Measurements from ENCODE around the gene DCHS2.

Gene DCHS2

DNA sequence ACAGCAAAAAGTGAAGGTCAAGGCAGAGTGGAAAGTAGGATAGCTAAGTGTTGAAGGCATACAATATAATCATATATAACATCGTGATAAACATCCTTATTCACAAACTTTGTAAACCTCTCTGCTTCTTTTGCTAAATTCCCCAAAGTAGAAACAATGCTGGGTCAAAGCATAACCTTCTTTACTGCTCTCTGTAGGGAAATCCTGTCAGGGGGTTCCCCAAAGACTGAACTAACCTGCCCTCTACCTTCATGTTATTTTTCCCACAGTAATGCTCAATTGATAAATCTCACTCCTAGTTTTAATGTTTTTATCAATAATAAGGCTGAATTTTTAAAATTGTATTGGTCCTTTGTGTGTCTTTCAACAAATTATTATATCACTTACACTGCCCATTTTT is 55.7 kb downstream of the DCHS2 start:
- no peak for DNase-seq (ENCODE audit: insufficient read length, low spot score)
- no peak for FAIRE-seq
- TF ChIP-seq POLR2A (IDR thresholded peaks at IDR 0.05; ENCODE audit: low read depth, low read length) (no peak), POU2F2 (IDR thresholded peaks at IDR 0.05; ENCODE audit: low read depth, low read length) (no peak), PAX5 (IDR thresholded peaks at IDR 0.05; ENCODE audit: insufficient read depth, low read length, severe bottlenecking) (no peak), TAF1 (IDR thresholded peaks at IDR 0.05; ENCODE audit: low read depth, low read length) (no peak), POLR2AphosphoS5 (IDR thresholded peaks at IDR 0.05; ENCODE audit: low read depth, low read length) (no peak), SPI1 (IDR thresholded peaks at IDR 0.05; ENCODE audit: low read depth, low read length) (no peak)

DNA sequence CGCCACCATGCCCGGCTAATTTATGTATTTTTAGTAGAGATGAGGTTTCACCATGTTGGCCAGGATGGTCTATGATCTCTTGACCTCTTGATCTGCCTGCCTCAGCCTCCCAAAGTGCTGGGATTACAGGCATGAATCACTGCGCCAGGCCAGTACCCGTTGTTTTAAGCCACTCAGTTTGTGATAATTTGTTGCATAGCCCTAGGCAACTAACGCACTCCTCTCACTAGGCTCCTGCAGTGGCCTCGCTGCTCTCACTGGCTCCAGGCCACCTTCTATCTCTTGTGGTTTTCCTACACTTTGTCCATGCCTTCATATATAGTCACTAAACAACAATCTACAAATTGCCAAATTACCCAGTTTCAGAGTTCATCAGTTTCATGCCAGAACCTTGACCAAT is 58.1 kb downstream of the DCHS2 start:
- TF ChIP-seq SPI1 (IDR thresholded peaks at IDR 0.05; ENCODE audit: low read depth, low read length) = no peak
- TF ChIP-seq POU2F2 (IDR thresholded peaks at IDR 0.05; ENCODE audit: low read depth, low read length) = no peak
- TF ChIP-seq POLR2AphosphoS5 (IDR thresholded peaks at IDR 0.05; ENCODE audit: low read depth, low read length) = no peak
- TF ChIP-seq PAX5 (IDR thresholded peaks at IDR 0.05; ENCODE audit: insufficient read depth, low read length, severe bottlenecking) = no peak
- no peak for TF ChIP-seq TAF1 (IDR thresholded peaks at IDR 0.05; ENCODE audit: low read depth, low read length)
- TF ChIP-seq POLR2A (IDR thresholded peaks at IDR 0.05; ENCODE audit: low read depth, low read length) = no peak
- FAIRE-seq (no peak), DNase-seq (ENCODE audit: insufficient read length, low spot score) (no peak)

DNA sequence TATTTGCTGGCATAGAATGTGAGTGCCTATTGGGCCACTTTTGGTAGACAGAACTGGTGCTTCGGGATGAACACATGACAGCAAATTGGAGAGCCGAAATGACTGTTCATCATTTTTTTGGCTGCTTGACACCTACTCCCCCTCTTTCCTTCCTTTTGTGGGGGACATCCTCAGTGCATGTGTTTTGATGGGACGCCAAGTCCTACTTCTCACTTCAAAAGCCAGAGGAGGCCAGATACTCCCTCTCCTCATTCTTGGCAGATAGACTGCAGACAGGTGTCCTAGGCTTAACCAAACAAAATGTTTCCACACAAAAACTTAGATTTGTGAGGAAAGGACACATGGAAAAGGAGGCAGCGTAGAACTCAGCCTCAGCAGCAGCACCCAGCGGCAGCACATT is 62.4 kb downstream of the DCHS2 start:
- no peak for DNase-seq (ENCODE audit: insufficient read length, low spot score)
- no peak for TF ChIP-seq POLR2AphosphoS5 (IDR thresholded peaks at IDR 0.05; ENCODE audit: low read depth, low read length)
- TF ChIP-seq SPI1 (IDR thresholded peaks at IDR 0.05; ENCODE audit: low read depth, low read length) = no peak
- FAIRE-seq = no peak

DNA sequence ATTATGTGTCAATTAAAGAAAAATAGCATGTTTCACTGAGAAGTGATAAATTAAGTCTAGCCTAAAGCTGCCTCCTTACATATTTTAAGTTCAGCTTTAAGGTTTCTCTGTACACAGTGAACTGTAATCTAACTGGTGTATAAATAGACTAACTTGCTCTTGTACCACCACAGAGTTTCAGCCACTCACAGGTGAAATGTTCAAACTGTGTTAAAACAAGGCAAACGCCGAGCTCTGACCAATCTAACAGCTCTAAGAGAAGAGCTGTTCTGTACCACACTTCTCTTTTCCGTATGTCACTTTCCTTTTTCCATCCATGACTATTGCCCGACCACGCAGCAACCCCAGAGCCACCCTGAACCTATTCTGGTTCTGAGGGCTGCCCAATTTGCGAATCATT is 64.5 kb downstream of the DCHS2 start:
- TF ChIP-seq POLR2AphosphoS5 (IDR thresholded peaks at IDR 0.05; ENCODE audit: low read depth, low read length) = no peak
- no peak for FAIRE-seq
- DNase-seq (ENCODE audit: insufficient read length, low spot score) = no peak

DNA sequence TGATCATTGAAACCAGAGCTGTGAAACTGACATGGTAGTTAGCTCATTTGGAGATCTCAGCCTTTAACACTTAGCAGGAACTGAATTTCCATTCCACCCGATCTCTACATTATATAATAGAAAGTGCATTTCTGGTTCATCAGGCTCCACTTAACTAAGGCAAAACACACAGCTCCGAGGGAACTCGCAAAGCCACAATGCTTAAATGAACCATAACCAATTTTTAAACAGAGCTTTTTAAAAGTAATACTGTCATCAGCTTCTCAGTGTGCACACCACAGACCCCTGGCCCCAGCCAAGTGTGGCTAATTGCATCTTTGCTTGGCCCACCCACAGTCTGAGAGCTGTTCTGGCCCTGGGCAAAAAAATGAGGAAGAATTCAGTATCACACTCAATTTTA is 66.1 kb downstream of the DCHS2 start:
- no peak for FAIRE-seq
- DNase-seq (ENCODE audit: insufficient read length, low spot score) = no peak
- no peak for TF ChIP-seq POU2F2 (IDR thresholded peaks at IDR 0.05; ENCODE audit: low read depth, low read length)
- TF ChIP-seq SPI1 (IDR thresholded peaks at IDR 0.05; ENCODE audit: low read depth, low read length) = no peak
- TF ChIP-seq PAX5 (IDR thresholded peaks at IDR 0.05; ENCODE audit: insufficient read depth, low read length, severe bottlenecking) = no peak
- TF ChIP-seq POLR2A (IDR thresholded peaks at IDR 0.05; ENCODE audit: low read depth, low read length) = no peak
- TF ChIP-seq TAF1 (IDR thresholded peaks at IDR 0.05; ENCODE audit: low read depth, low read length) = no peak
- no peak for TF ChIP-seq POLR2AphosphoS5 (IDR thresholded peaks at IDR 0.05; ENCODE audit: low read depth, low read length)

DNA sequence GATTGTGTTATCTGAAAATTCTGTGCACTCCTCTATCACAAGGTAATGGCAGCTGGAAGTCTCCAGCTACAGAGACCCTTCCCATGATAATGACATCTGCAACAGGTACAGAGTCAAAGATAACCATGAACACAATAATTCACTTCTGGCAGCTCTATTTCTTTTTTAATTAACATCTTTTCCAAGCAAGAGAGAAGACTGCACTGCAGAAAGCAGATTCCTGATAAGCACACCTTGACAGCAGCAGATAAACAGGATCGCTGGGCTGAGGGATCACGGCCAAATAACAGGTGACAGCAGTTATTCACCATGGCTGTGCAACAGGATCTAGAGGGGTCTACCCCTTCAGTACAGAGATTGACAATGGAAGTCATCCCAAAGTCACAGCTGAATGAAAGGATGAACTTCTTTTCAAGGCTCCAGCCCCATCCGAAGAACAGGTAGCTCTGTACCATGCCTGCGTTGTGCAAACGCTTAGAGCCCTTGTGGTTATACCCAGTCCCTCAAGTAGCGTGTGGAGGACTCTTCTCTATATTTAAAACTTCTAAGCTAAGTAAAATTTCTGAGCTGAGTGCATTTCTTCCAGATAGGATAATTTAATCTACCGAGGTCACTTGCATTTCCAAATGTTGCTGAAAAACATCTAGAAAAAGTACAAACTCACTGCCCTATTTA is 66.7 kb downstream of the DCHS2 start:
- FAIRE-seq (no peak), DNase-seq (ENCODE audit: insufficient read length, low spot score) (no peak)
- no peak for TF ChIP-seq POLR2AphosphoS5 (IDR thresholded peaks at IDR 0.05; ENCODE audit: low read depth, low read length)
- TF ChIP-seq POLR2A (IDR thresholded peaks at IDR 0.05; ENCODE audit: low read depth, low read length) = no peak
- TF ChIP-seq PAX5 (IDR thresholded peaks at IDR 0.05; ENCODE audit: insufficient read depth, low read length, severe bottlenecking) = no peak
- no peak for TF ChIP-seq TAF1 (IDR thresholded peaks at IDR 0.05; ENCODE audit: low read depth, low read length)
- TF ChIP-seq POU2F2 (IDR thresholded peaks at IDR 0.05; ENCODE audit: low read depth, low read length) = no peak
- no peak for TF ChIP-seq SPI1 (IDR thresholded peaks at IDR 0.05; ENCODE audit: low read depth, low read length)

DNA sequence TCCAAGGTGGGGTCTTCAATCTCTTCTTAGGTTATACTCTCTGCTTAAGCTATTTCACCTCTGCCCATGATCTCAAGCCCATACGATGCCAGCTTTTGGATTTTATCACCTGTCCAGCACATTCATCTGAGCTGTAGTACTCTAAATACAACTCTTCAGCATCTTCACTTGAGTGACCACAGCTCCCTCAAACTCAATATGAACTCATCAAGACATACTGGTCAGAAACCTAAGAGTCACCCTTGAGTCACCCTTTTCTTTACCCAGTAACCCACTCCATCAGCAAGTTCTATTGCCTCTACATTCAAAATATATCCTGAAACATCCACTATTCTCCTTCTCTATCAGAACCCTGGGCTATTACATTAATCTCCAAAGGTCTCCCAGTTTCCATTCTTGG is 69.4 kb downstream of the DCHS2 start:
- no peak for DNase-seq (ENCODE audit: insufficient read length, low spot score)
- no peak for TF ChIP-seq SPI1 (IDR thresholded peaks at IDR 0.05; ENCODE audit: low read depth, low read length)
- TF ChIP-seq POLR2AphosphoS5 (IDR thresholded peaks at IDR 0.05; ENCODE audit: low read depth, low read length) = no peak
- no peak for TF ChIP-seq PAX5 (IDR thresholded peaks at IDR 0.05; ENCODE audit: insufficient read depth, low read length, severe bottlenecking)
- no peak for TF ChIP-seq POU2F2 (IDR thresholded peaks at IDR 0.05; ENCODE audit: low read depth, low read length)
- TF ChIP-seq POLR2A (IDR thresholded peaks at IDR 0.05; ENCODE audit: low read depth, low read length) = no peak
- no peak for TF ChIP-seq TAF1 (IDR thresholded peaks at IDR 0.05; ENCODE audit: low read depth, low read length)
- no peak for FAIRE-seq

DNA sequence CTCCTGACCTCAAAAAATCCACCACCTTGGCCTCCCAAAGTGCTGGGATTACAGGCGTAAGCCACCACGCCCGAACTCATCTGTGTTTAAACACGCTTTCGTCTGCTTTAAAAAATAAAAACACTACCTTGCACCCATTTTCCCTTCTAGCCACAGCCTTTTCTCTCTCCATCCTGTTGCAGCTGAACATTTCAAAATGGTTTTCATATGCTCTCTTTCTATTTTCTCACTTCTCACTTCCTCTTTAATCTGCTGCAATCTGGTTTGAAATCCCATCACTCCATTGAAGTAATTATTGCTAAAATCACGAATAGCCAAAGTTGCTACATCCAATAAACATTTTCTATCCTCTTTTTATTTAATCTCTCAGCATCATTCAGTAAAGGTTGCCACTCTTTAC is 70.0 kb downstream of the DCHS2 start:
- DNase-seq (ENCODE audit: insufficient read length, low spot score) (no peak), FAIRE-seq (peak; percentile 63)
- peak; percentile 94 for TF ChIP-seq SPI1 (IDR thresholded peaks at IDR 0.05; ENCODE audit: low read depth, low read length)
- TF ChIP-seq POU2F2 (IDR thresholded peaks at IDR 0.05; ENCODE audit: low read depth, low read length) = no peak

DNA sequence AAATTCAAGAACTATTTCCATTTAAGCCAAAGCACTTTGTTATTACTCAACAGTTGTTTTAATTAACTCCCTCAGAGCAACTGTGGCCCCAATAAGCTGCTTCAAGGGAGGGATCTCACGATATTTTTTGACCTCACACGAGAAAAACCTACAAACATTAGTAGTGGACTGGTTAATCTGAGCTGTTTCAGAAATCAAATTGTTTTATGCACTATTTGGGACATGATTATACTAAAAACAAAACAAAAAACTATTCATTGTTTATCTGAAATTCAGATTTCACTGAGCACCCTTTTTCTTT is 74.3 kb downstream of the DCHS2 start:
- TF ChIP-seq TAF1 (IDR thresholded peaks at IDR 0.05; ENCODE audit: low read depth, low read length) (no peak), PAX5 (IDR thresholded peaks at IDR 0.05; ENCODE audit: insufficient read depth, low read length, severe bottlenecking) (no peak), POLR2A (IDR thresholded peaks at IDR 0.05; ENCODE audit: low read depth, low read length) (no peak), SPI1 (IDR thresholded peaks at IDR 0.05; ENCODE audit: low read depth, low read length) (no peak), POLR2AphosphoS5 (IDR thresholded peaks at IDR 0.05; ENCODE audit: low read depth, low read length) (no peak), POU2F2 (IDR thresholded peaks at IDR 0.05; ENCODE audit: low read depth, low read length) (no peak)
- DNase-seq (ENCODE audit: insufficient read length, low spot score) (no peak), FAIRE-seq (peak; percentile 52)

DNA sequence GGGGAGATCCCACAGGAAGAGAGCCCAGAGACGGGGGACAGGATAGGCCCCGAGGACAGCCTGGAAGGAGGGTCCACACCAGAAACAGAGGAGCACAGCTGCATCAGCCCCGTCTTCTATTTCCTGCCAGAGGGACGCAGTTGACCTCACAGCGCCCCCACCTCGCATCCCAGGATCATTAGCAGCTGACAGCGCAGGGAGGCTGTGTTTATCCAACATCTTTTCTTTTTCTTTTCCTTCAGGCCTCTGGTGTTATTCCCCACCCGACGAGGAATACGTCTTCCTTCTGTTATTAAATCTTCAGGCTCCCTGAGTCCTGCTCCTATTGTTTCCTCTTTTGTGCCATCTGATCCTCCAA is 75.4 kb downstream of the DCHS2 start:
- TF ChIP-seq POLR2A (IDR thresholded peaks at IDR 0.05; ENCODE audit: low read depth, low read length) = no peak
- no peak for TF ChIP-seq SPI1 (IDR thresholded peaks at IDR 0.05; ENCODE audit: low read depth, low read length)
- TF ChIP-seq POU2F2 (IDR thresholded peaks at IDR 0.05; ENCODE audit: low read depth, low read length) = no peak
- TF ChIP-seq PAX5 (IDR thresholded peaks at IDR 0.05; ENCODE audit: insufficient read depth, low read length, severe bottlenecking) = no peak
- TF ChIP-seq TAF1 (IDR thresholded peaks at IDR 0.05; ENCODE audit: low read depth, low read length) = no peak
- no peak for TF ChIP-seq POLR2AphosphoS5 (IDR thresholded peaks at IDR 0.05; ENCODE audit: low read depth, low read length)
- no peak for DNase-seq (ENCODE audit: insufficient read length, low spot score)
- peak; percentile 63 for FAIRE-seq

DNA sequence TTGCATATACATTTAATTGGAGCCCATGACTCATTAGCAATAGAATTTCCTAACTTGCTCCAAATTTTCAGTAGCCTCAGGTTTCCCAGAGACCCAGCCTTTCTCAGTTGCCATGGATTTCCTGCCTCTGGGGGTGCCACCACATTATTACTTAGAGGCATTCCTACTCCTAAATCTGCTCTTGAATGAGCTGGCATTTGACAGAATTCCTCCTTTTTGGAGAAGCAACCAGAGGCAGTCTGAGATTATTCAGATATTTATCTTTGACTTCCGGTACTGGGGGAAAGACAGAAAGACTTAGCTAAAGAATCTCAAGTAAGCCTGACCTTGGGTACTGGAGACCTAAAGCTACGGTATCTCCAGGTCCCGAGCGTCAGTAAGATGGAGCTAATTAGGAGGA is 76.3 kb downstream of the DCHS2 start:
- FAIRE-seq = no peak
- DNase-seq (ENCODE audit: insufficient read length, low spot score) = no peak
- no peak for TF ChIP-seq POLR2A (IDR thresholded peaks at IDR 0.05; ENCODE audit: low read depth, low read length)
- TF ChIP-seq SPI1 (IDR thresholded peaks at IDR 0.05; ENCODE audit: low read depth, low read length) = no peak
- no peak for TF ChIP-seq POU2F2 (IDR thresholded peaks at IDR 0.05; ENCODE audit: low read depth, low read length)
- TF ChIP-seq PAX5 (IDR thresholded peaks at IDR 0.05; ENCODE audit: insufficient read depth, low read length, severe bottlenecking) = no peak
- no peak for TF ChIP-seq POLR2AphosphoS5 (IDR thresholded peaks at IDR 0.05; ENCODE audit: low read depth, low read length)
- TF ChIP-seq TAF1 (IDR thresholded peaks at IDR 0.05; ENCODE audit: low read depth, low read length) = no peak

Data from GM12891 (cell line).